K562 (cell line): ENCODE measurements around the gene ACSM2B. TPM values are rescaled to one million over a fixed set of nuclear protein-coding genes. Genes with fewer than 3 reads are reported as not detected.
"Not testable (repeated sequence)": the region's sequence is repeated elsewhere in the genome, so short reads cannot be mapped to it uniquely, and the experiment has no call there.

Source experiments
- ATAC-seq: fragments of 200-7000 bp; cut with Tn5 transposase; 3 replicates; pipeline ENCODE4 v1.9.1; 2020; ENCODE audit warnings: moderate library complexity
- Bru-seq: library from RNA; stranded (reverse); fragments of 400-500 nt; gene quantifications from one replicate; lab custom pipeline; 2021; lab: Mats Ljungman, UMichigan
- BruChase-seq, 2 experiments: library from RNA; stranded (reverse); fragments of 400-500 nt; gene quantifications; one replicate each; lab custom pipeline; 2021; lab: Mats Ljungman, UMichigan
- BruUV-seq: library from RNA; stranded (reverse); fragments of 400-500 nt; replicated peaks from 2 replicates; lab custom pipeline; 2021; lab: Mats Ljungman, UMichigan
- CTCF ChIA-PET: fragments of 300-600 bp; formaldehyde crosslinking; extraction: SDS; loops from one replicate; lab custom pipeline; 2021; ENCODE audit warnings: low intra/inter-chr PET ratio; lab: Yijun Ruan, JAX
- POLR2A ChIA-PET: fragments of 300-600, 350-650 bp; sonication (Branson Sonifier 250); formaldehyde crosslinking; extraction: SDS; loops from one replicate; lab custom pipeline; 2021; ENCODE audit warnings: antibody characterized with exemption, inconsistent platforms; lab: Yijun Ruan, JAX
- DNase-seq, 4 experiments: peaks; one replicate each; pipeline versions ENCODE4 v3.0.0 to v3.0.0-alpha.2; 2011 to 2018; ENCODE audit warnings: low spot score in 3 of 4, mixed read lengths in 3 of 4; ENCODE audit errors: extremely low read depth in 1 of 4
- FAIRE-seq: peaks from 2 replicates; lab custom pipeline; 2011; peaks lifted over from hg19 to GRCh38; lab: Jason Lieb, UNC
- H2AFZ ChIP-seq: 2 replicates; pipeline ENCODE4 v1.6.0; 2011; ENCODE audit warnings: low read depth, low read length, control low read depth, inconsistent platforms
- H3K27ac ChIP-seq: fragments of 200-600 bp; 3 replicates; pipeline ENCODE4 v1.8.0; 2011; ENCODE audit warnings: low read depth, mild to moderate bottlenecking, control low read depth, inconsistent platforms, low read length, moderate library complexity, mixed read lengths; ENCODE audit errors: extremely low read depth
- H3K27me3 ChIP-seq, 2 experiments: fragments of 300-600 bp in 1 of 2; 2 replicates in 1 of 2; 3 replicates in 1 of 2; pipeline versions ENCODE4 v1.6.0 to v1.8.0; 2011; ENCODE audit warnings: inconsistent platforms in 2 of 2, low read length in 2 of 2, mild to moderate bottlenecking in 1 of 2, mixed read lengths in 1 of 2, moderate library complexity in 1 of 2; ENCODE audit not compliant: control insufficient read depth in 2 of 2, insufficient read depth in 2 of 2
- H3K36me3 ChIP-seq: fragments of 300-600 bp; 3 replicates; pipeline ENCODE4 v1.8.0; 2011; ENCODE audit warnings: mild to moderate bottlenecking, low read length, inconsistent platforms; ENCODE audit not compliant: control insufficient read depth, insufficient read depth
- H3K4me1 ChIP-seq, 2 experiments: fragments of 200-600 bp in 1 of 2; replicated peaks in 1 of 2; 2 replicates in 1 of 2; 3 replicates in 1 of 2; pipeline versions ENCODE4 v1.5.1 to v1.8.0; 2011; ENCODE audit warnings: inconsistent platforms in 2 of 2, low read length in 2 of 2, mild to moderate bottlenecking in 1 of 2, mixed read lengths in 1 of 2, moderate library complexity in 1 of 2; ENCODE audit not compliant: control insufficient read depth in 2 of 2, insufficient read depth in 2 of 2
- H3K4me2 ChIP-seq: 2 replicates; pipeline ENCODE4 v1.6.1; 2011; ENCODE audit warnings: low read length, control low read depth, inconsistent platforms, mixed read lengths; ENCODE audit not compliant: insufficient read depth
- H3K4me3 ChIP-seq: fragments of 200-600 bp; sonication (generic), shearing (Covaris generic); 2 replicates; pipeline ENCODE4 v1.5.1; 2016; ENCODE audit warnings: control low read depth, inconsistent platforms
- H3K79me2 ChIP-seq: fragments of 200-600 bp; 3 replicates; pipeline ENCODE4 v1.8.0; 2011; ENCODE audit warnings: low read length, inconsistent platforms; ENCODE audit not compliant: control insufficient read depth, insufficient read depth
- H3K9ac ChIP-seq, 2 experiments: 2 replicates each; pipeline versions ENCODE4 v1.6.0 to v1.6.1; 2011; ENCODE audit warnings: low read depth in 2 of 2, low read length in 2 of 2, control low read depth in 1 of 2, inconsistent platforms in 1 of 2, mild to moderate bottlenecking in 1 of 2, mixed read lengths in 1 of 2; ENCODE audit not compliant: insufficient read depth in 1 of 2
- H3K9me1 ChIP-seq: one replicate; pipeline ENCODE4 v1.6.0; 2011; ENCODE audit warnings: inconsistent platforms, mild to moderate bottlenecking, low read length, moderate library complexity; ENCODE audit not compliant: control insufficient read depth, insufficient read depth
- H3K9me3 ChIP-seq: replicated peaks from 2 replicates; pipeline ENCODE4 v1.5.1; 2011; ENCODE audit warnings: low read depth, low read length, inconsistent platforms; ENCODE audit not compliant: control insufficient read depth, insufficient read depth
- H4K20me1 ChIP-seq: replicated peaks from 2 replicates; pipeline ENCODE4 v1.6.1; 2011; ENCODE audit warnings: low read length, inconsistent platforms, mixed read lengths; ENCODE audit not compliant: control insufficient read depth, insufficient read depth
- WGBS: fragments of 100-300 bp; shearing (Covaris generic); methylation state at CpG from one replicate; pipeline ENCODE4 v1.1.6; 2016; ENCODE audit warnings: low coverage, mixed read lengths; ENCODE audit not compliant: insufficient coverage; ENCODE audit errors: missing lambda C conversion rate; 5-methylcytosine and 5-hydroxymethylcytosine counted together
- in situ Hi-C: fragments of 300-500 bp; cut with MboI; formaldehyde crosslinking; loops from 4 replicates; pipeline ENCODE4 v1.15.0; 2018; ENCODE audit warnings: inconsistent platforms, mixed read lengths
- intact Hi-C: fragments of 100-400 bp; cut with micrococcal nuclease; formaldehyde crosslinking; loops from 2 replicates; pipeline ENCODE4 v1.14.2; 2022
- long read RNA-seq, 3 experiments: library from polyadenylated mRNA in 2 of 3; library from RNA in 1 of 3; unstranded in 2 of 3; stranded (forward) in 1 of 3; transcript quantifications; one replicate each; pipeline ENCODE4 v2.0.0, GENCODE V29; 2019 to 2022
- polyA minus RNA-seq, 3 experiments: library from RNA; depleted of rRNA, polyadenylated mRNA; stranded (reverse); fragments of >200 nt; gene quantifications; 2 replicates each; pipeline ENCODE4 v1.2.3, GENCODE V29; 2011
- polyA plus RNA-seq, 8 experiments: library from polyadenylated mRNA; depleted of rRNA in 4 of 8; stranded (reverse) in 5 of 8; unstranded in 3 of 8; fragments of >200 nt; fragmentation: Nextera tagmentation in 2 of 8; fragmentation: Illumina TruSeq in 1 of 8; extraction: Ambion mirVana in 2 of 8; extraction: Trizol in 1 of 8; gene quantifications; 2 replicates each; pipeline versions ENCODE4 v1.2.1 to v1.2.3, GENCODE V29; 2011 to 2014; ENCODE audit warnings: inconsistent platforms in 1 of 8, missing spikeins in 1 of 8
- total RNA-seq, 7 experiments: library from RNA; depleted of rRNA in 6 of 7; stranded (reverse); fragments of >200 nt in 6 of 7; fragmentation: Illumina TruSeq in 2 of 7; extraction: Trizol in 2 of 7; gene quantifications; 2 replicates each; pipeline versions ENCODE4 v1.2.1 to v1.2.3, GENCODE V29; 2011 to 2021; ENCODE audit warnings: low replicate concordance in 1 of 7

The ACSM2B gene
- not detected in 2 replicates for total RNA-seq (2011; cell fraction: chromatin; rRNA removed; ENCODE audit: low replicate concordance)
- total RNA-seq (2011; cell fraction: nucleolus; rRNA removed): not detected in 2 replicates
- not detected in 2 replicates for total RNA-seq (2011; cell fraction: nucleoplasm; rRNA removed)
- total RNA-seq (2014; rRNA removed) (0.16 TPM in 1 of 2 replicates, not detected in the other), total RNA-seq (2014; rRNA removed; fragmentation: Illumina TruSeq; extraction: Trizol) (0.22 and 0.69 TPM in 2 replicates), total RNA-seq (2015; rRNA removed; fragmentation: Illumina TruSeq; extraction: Trizol) (not detected in 2 replicates), total RNA-seq (2021) (0.40 and 0.89 TPM in 2 replicates), polyA plus RNA-seq (2011; rRNA removed) (not detected in 2 replicates), polyA plus RNA-seq (2014; fragmentation: Illumina TruSeq; extraction: Trizol) (0.06 and 0.10 TPM in 2 replicates), polyA plus RNA-seq (2014; fragmentation: Nextera tagmentation; extraction: Ambion mirVana) (under 1 TPM; 0.45 to 0.64 TPM), polyA plus RNA-seq (2014; rRNA removed) (0.68 TPM in 1 of 2 replicates, not detected in the other), polyA minus RNA-seq (2011; rRNA and poly(A)+ RNA removed) (not detected in 2 replicates), Bru-seq, nascent RNA (not detected), BruChase-seq, experiment 1, labeled RNA remaining after a 2-hour chase (percentile 9 among the genes with signal in this experiment), BruChase-seq, experiment 2, labeled RNA remaining after a 6-hour chase (percentile 7 among the genes with signal in this experiment)
- not detected in 2 replicates for polyA plus RNA-seq (2011; cell fraction: cytosol; rRNA removed)
- polyA plus RNA-seq (2011; cell fraction: nucleus; rRNA removed): not detected in 2 replicates
- 0.36 and 6.4 TPM in 2 replicates for polyA plus RNA-seq (2012)
- not detected in 2 replicates for polyA minus RNA-seq (2011; cell fraction: cytosol; rRNA and poly(A)+ RNA removed)
- not detected in 2 replicates for polyA minus RNA-seq (2011; cell fraction: nucleus; rRNA and poly(A)+ RNA removed)
- long read RNA-seq, experiment 1: 0 reads
- long read RNA-seq, experiment 2: 0 reads
- long read RNA-seq, experiment 3: 0 reads

DNA sequence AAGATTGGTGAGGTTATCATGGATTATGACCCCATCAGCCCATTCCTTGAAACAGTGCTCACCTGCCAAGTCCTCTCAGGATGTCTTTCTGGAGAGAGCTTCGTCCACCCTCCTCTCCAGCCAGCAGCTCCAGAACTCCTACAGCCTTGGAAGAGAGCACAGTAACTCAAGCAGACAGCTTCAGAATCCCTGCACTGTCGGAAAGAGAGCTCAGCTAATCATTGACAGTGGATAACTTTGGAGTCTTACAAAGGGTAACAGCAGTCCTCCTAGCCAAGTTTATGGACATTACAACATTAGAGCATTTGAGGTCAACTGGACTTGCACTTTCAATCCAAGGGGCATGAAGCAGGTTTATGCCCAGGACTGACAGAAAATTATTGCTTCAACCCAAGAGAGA is at the start of gene ACSM2B:
TSS of gene ACSM2B (minus strand) at position 223 of the 400 bp plus-strand sequence. CDS start 11,522 bp downstream, outside the sequence.
- H3K27me3 ChIP-seq, H4K20me1 ChIP-seq, in situ Hi-C loops, H3K9me3 ChIP-seq, CTCF ChIA-PET, H3K4me2 ChIP-seq, H3K9me1 ChIP-seq, H3K27ac ChIP-seq, H3K9ac ChIP-seq, H3K4me1 ChIP-seq, BruUV-seq, ATAC-seq, H2AFZ ChIP-seq, POLR2A ChIA-PET, H3K79me2 ChIP-seq, H3K4me3 ChIP-seq, H3K36me3 ChIP-seq, DNase-seq, intact Hi-C loops, FAIRE-seq: not testable (repeated sequence)
- WGBS: 0% methylated on average over 2 of the region's 2 CpGs
